ENCODE data around the gene ITPRID1. TPM values are rescaled to one million over a fixed set of nuclear protein-coding genes. Genes with fewer than 3 reads are reported as not detected.
"Not testable (repeated sequence)": the region's sequence is repeated elsewhere in the genome, so short reads cannot be mapped to it uniquely, and the experiment has no call there.

Gene ITPRID1
- total and polyA plus RNA-seq, 7 donors: not detected

GRCh38 chr7:31517513-31517912 is 3.6 kb downstream of the ITPRID1 start:
- peak in 1 of 2 donors; percentile 36 for DNase-seq
- H3K4me3 ChIP-seq: no peak overlapping the region
- H3K9me3 ChIP-seq: no peaks in the 10 kb centered on the region
- H3K27me3 ChIP-seq (ENCODE audit: insufficient read depth in 3 of 3, low read length in 2 of 3): no peaks in the 10 kb centered on the region
- no peak for ATAC-seq
- H3K36me3 ChIP-seq (ENCODE audit: insufficient read depth in 1 of 2, low read depth in 1 of 2): no peaks in the 10 kb centered on the region
- TF ChIP-seq, protein P1, sequence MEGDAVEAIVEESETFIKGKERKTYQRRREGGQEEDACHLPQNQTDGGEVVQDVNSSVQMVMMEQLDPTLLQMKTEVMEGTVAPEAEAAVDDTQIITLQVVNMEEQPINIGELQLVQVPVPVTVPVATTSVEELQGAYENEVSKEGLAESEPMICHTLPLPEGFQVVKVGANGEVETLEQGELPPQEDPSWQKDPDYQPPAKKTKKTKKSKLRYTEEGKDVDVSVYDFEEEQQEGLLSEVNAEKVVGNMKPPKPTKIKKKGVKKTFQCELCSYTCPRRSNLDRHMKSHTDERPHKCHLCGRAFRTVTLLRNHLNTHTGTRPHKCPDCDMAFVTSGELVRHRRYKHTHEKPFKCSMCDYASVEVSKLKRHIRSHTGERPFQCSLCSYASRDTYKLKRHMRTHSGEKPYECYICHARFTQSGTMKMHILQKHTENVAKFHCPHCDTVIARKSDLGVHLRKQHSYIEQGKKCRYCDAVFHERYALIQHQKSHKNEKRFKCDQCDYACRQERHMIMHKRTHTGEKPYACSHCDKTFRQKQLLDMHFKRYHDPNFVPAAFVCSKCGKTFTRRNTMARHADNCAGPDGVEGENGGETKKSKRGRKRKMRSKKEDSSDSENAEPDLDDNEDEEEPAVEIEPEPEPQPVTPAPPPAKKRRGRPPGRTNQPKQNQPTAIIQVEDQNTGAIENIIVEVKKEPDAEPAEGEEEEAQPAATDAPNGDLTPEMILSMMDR (IDR thresholded peaks at IDR 0.05): no peak
- H3K27ac ChIP-seq: no peak overlapping the region
- H3K4me1 ChIP-seq: no peaks in the 10 kb centered on the region
- 93 to 98% (median 96%) methylated on average over 25 to 31 of the region's 31 CpGs for WGBS, 3 donors
- intact Hi-C loops (cut with DNase I): no loop called here

DNA sequence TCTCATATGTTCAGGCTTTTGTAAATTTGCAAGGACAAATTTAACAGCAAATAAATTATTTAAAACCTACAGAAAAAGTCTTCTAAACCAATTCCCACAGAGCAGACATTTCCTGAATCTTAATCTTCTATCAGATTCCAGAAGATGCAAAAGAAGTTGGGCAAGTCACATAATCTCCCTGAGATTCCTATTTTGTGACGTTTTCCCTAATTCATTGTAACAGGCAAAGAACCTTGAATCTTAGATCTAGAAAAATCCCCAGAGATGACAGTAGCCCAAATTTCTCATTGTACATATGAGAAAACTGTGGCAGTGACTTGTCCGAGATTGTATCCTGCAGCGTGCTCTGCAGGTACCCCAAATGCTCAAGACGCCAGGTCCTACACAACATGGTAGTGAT is 4.9 kb downstream of the ITPRID1 start:
- 82 to 92% (median 88%) methylated on average over 4 of the region's 4 CpGs for WGBS, 3 donors
- H3K36me3 ChIP-seq (ENCODE audit: insufficient read depth in 1 of 2, low read depth in 1 of 2): no peaks in the 10 kb centered on the region
- H3K27ac ChIP-seq: no peak overlapping the region
- intact Hi-C loops (cut with DNase I): no loop called here
- H3K4me3 ChIP-seq: no peak overlapping the region
- ATAC-seq (no peak), DNase-seq (no peak)
- H3K4me1 ChIP-seq: no peaks in the 10 kb centered on the region
- TF ChIP-seq, protein P1 (IDR thresholded peaks at IDR 0.05): no peak
- H3K27me3 ChIP-seq (ENCODE audit: insufficient read depth in 3 of 3, low read length in 2 of 3): no peaks in the 10 kb centered on the region
- H3K9me3 ChIP-seq: no peaks in the 10 kb centered on the region

DNA sequence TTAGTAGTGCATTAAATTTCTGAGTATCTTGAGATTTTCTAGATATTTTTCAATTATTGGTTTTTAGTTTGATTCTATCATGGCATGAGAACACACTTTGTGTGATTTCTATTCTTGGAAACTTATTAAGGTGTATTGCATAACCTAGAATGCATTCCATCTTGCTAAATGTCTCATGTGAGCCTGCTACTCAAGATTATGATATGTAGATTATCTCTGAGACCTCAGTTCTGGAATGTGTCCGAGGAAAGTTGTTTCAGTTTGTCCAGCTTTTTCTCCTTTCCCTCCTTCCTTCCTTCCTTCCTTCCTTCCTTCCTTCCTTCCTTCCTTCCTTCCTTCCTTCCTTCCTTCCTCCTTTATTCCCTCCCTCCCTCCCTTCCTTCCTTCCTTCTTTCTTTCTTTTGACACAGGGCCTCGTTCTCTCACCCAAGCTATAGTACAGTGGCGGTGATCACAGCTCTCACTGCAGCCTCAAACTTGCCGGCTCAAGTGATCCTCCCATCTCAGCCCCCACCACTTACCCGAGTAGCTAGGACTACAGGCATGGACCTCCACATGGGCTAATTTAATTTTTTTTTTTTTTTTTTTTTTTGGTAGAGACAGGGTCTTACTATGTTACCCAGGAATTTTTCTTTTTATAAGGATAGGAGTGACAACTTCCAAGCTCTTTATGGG is 7.6 kb downstream of the ITPRID1 start:
- TF ChIP-seq, protein P1 (IDR thresholded peaks at IDR 0.05): no peak
- Histone ChIP-seq H3K9me3 (no peaks in the 10 kb centered on the region), H3K27me3 (ENCODE audit: insufficient read depth in 3 of 3, low read length in 2 of 3) (no peaks in the 10 kb centered on the region), H3K36me3 (ENCODE audit: insufficient read depth in 1 of 2, low read depth in 1 of 2) (no peaks in the 10 kb centered on the region), H3K4me3 (no peak overlapping the region), H3K27ac (no peak overlapping the region), H3K4me1 (no peaks in the 10 kb centered on the region)
- intact Hi-C loops (cut with DNase I): no loop called here
- ATAC-seq (no peak), DNase-seq (no peak)
- 75 to 90% (median 87%) methylated on average over 4 to 5 of the region's 5 CpGs for WGBS, 3 donors

- TF ChIP-seq, protein P1 (IDR thresholded peaks at IDR 0.05): no peak
- Histone ChIP-seq H3K36me3 (ENCODE audit: insufficient read depth in 1 of 2, low read depth in 1 of 2) (no peaks in the 10 kb centered on the region), H3K4me3 (no peak overlapping the region)
Observed at GRCh38 chr7:31526864-31527263, 13.0 kb downstream of the ITPRID1 start.

GRCh38 chr7:31529103-31529502 is 15.2 kb downstream of the ITPRID1 start:
- intact Hi-C loops (cut with DNase I): no loop called here
- DNase-seq: no peak
- 73 to 86% (median 79%) methylated on average over 1 of the region's 1 CpG for WGBS, 3 donors

More at GRCh38 chr7:31526864-31527263, 13.0 kb downstream of the ITPRID1 start:
- Histone ChIP-seq H3K27ac (no peak overlapping the region), H3K4me1 (no peaks in the 10 kb centered on the region), H3K9me3 (no peaks in the 10 kb centered on the region), H3K27me3 (ENCODE audit: insufficient read depth in 3 of 3, low read length in 2 of 3) (no peaks in the 10 kb centered on the region)
- DNase-seq: no peak
- intact Hi-C loops (cut with DNase I): no loop called here
- ATAC-seq: no peak

DNA sequence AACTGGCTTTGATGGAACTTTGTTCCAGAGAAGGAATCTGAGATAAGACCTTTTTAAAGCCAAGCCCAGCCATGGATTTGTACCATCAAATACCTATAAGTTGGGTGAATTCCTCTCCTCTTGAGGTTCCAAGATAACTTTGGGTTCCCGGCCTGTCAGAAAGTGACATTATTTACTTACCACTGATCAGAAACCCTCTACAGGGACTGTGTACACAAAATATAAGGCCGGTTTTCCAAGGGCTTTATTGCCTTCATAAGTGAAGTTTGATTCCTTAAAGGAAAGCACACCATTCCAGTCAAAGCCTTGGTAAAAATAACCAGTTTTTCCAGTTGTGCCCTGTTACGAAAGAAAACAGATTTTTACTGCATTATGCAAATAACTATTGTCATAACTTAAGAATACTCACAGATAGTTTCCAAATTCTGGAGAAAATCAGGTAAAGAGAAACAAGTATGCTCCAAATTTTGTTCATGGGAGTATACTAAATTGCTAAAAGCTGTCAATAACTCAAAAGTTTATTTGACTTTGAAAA is 26.8 kb downstream of the ITPRID1 start:
- DNase-seq; H3K9me3 ChIP-seq; H3K36me3 ChIP-seq (ENCODE audit: insufficient read depth in 1 of 2, low read depth in 1 of 2); H3K27me3 ChIP-seq (ENCODE audit: insufficient read depth in 3 of 3, low read length in 2 of 3); H3K27ac ChIP-seq; H3K4me1 ChIP-seq; intact Hi-C loops (cut with DNase I); H3K4me3 ChIP-seq; ATAC-seq: not testable (repeated sequence)
- WGBS, 3 donors: 54 to 75% (median 56%) methylated on average over 3 of the region's 3 CpGs

More at GRCh38 chr7:31529103-31529502, 15.2 kb downstream of the ITPRID1 start:
- H3K27ac ChIP-seq: no peak overlapping the region
- H3K4me3 ChIP-seq: no peak overlapping the region
- TF ChIP-seq, protein P1 (IDR thresholded peaks at IDR 0.05): no peak
- H3K27me3 ChIP-seq (ENCODE audit: insufficient read depth in 3 of 3, low read length in 2 of 3): no peaks in the 10 kb centered on the region
- H3K9me3 ChIP-seq: no peaks in the 10 kb centered on the region
- no peak for ATAC-seq
- H3K4me1 ChIP-seq: no peaks in the 10 kb centered on the region
- H3K36me3 ChIP-seq (ENCODE audit: insufficient read depth in 1 of 2, low read depth in 1 of 2): no peaks in the 10 kb centered on the region
